B cell (primary cell): ENCODE results near the gene TNIK. TPM values are rescaled to one million over a fixed set of nuclear protein-coding genes. Genes with fewer than 3 reads are reported as not detected.

Source experiments
- ATAC-seq: fragments of 200-7000 bp; cut with Tn5 transposase; one replicate; pipeline ENCODE4 v1.10.0; 2021; ENCODE audit warnings: low read depth, mild to moderate bottlenecking, moderate number of reproducible peaks, moderate library complexity
- CTCF ChIA-PET: fragments of 350-600 bp; sonication (Branson Sonifier 250); formaldehyde crosslinking; loops from one replicate; lab custom pipeline; 2021; ENCODE audit warnings: antibody characterized with exemption, inconsistent platforms; lab: Charles Lee
- POLR2A ChIA-PET: fragments of 350-600 bp; sonication (Branson Sonifier 250); formaldehyde crosslinking; loops from one replicate; lab custom pipeline; 2021; ENCODE audit warnings: antibody characterized with exemption; lab: Charles Lee
- DNase-seq: peaks from one replicate; pipeline ENCODE4 v3.0.0; 2013
- H2AFZ ChIP-seq: 2 replicates; pipeline ENCODE4 v1.6.1; 2012; ENCODE audit warnings: mild to moderate bottlenecking, low read depth, low read length; ENCODE audit not compliant: insufficient read depth, poor library complexity, severe bottlenecking
- H3K27ac ChIP-seq, 2 donors: 1 replicate in 1 of 2; 2 replicates in 1 of 2; pipeline ENCODE4 v1.5.1; 2012 to 2013; ENCODE audit warnings: low read length in 2 of 2, mild to moderate bottlenecking in 2 of 2, moderate library complexity in 1 of 2
- H3K27me3 ChIP-seq, 4 experiments: fragments of 200-600 bp in 1 of 4; sonication (generic) in 1 of 4; replicated peaks in 1 of 4; 1 replicate in 2 of 4; 2 replicates in 2 of 4; pipeline versions ENCODE4 v1.6.1 to v1.7.0; 2013 to 2016; ENCODE audit warnings: low read length in 3 of 4, mild to moderate bottlenecking in 2 of 4, mixed read lengths in 1 of 4, moderate library complexity in 1 of 4; ENCODE audit not compliant: insufficient read depth in 4 of 4, control insufficient read depth in 3 of 4; ENCODE audit errors: control extremely low read depth in 1 of 4
- H3K36me3 ChIP-seq, 2 experiments: replicated peaks in 1 of 2; 1 replicate in 1 of 2; 2 replicates in 1 of 2; pipeline versions ENCODE4 v1.6.1 to v1.7.1; 2013; ENCODE audit warnings: low read length in 1 of 2; ENCODE audit not compliant: insufficient read depth in 2 of 2, control insufficient read depth in 1 of 2; ENCODE audit errors: control extremely low read depth in 1 of 2, extremely low read depth in 1 of 2
- H3K4me1 ChIP-seq, 2 donors: fragments of 200-600 bp in 1 of 2; sonication (generic) in 1 of 2; 1 replicate in 1 of 2; 2 replicates in 1 of 2; pipeline versions ENCODE4 v1.5.1 to v1.6.1; 2013 to 2017; ENCODE audit warnings: low read length in 2 of 2; ENCODE audit not compliant: control insufficient read depth in 2 of 2, insufficient read depth in 2 of 2
- H3K4me2 ChIP-seq: replicated peaks from 2 replicates; pipeline ENCODE3; 2012; ENCODE audit warnings: mild to moderate bottlenecking, low read depth, low read length; ENCODE audit not compliant: poor library complexity, severe bottlenecking
- H3K4me3 ChIP-seq, 5 experiments: fragments of 200-600 bp in 1 of 5; sonication (generic) in 1 of 5; 1 replicate in 3 of 5; 2 replicates in 2 of 5; pipeline versions ENCODE4 v1.5.1 to v1.7.0; 2011 to 2016; ENCODE audit warnings: low read length in 4 of 5, mild to moderate bottlenecking in 4 of 5, low read depth in 2 of 5, control low read depth in 1 of 5, moderate library complexity in 1 of 5; ENCODE audit not compliant: insufficient read depth in 1 of 5; ENCODE audit errors: control extremely low read depth in 1 of 5, extremely low read depth in 1 of 5
- H3K79me2 ChIP-seq: fragments of 200-600 bp; sonication (generic); one replicate; pipeline ENCODE4 v1.6.0; 2016; ENCODE audit warnings: low read length; ENCODE audit not compliant: control insufficient read depth, insufficient read depth
- H3K9ac ChIP-seq: fragments of 200-600 bp; sonication (generic); 2 replicates; pipeline ENCODE4 v1.6.1; 2017; ENCODE audit warnings: mild to moderate bottlenecking, low read length, moderate library complexity
- H3K9me3 ChIP-seq, 3 donors: one replicate each; pipeline versions ENCODE4 v1.6.1 to v1.7.1; 2013; ENCODE audit warnings: low read length in 2 of 3; ENCODE audit not compliant: control insufficient read depth in 2 of 3, insufficient read depth in 1 of 3; ENCODE audit errors: control extremely low read depth in 1 of 3
- H4K20me1 ChIP-seq: 2 replicates; pipeline ENCODE4 v1.6.0; 2012; ENCODE audit warnings: mild to moderate bottlenecking, low read length; ENCODE audit not compliant: insufficient read depth, control insufficient read depth, poor library complexity, severe bottlenecking
- H3K27ac Mint-ChIP-seq: one replicate; pipeline ENCODE4 v1.8.0; 2021; ENCODE audit warnings: mixed read lengths
- H3K27me3 Mint-ChIP-seq: one replicate; pipeline ENCODE4 v1.8.0; 2021; ENCODE audit warnings: mixed read lengths
- H3K4me1 Mint-ChIP-seq: one replicate; pipeline ENCODE4 v1.8.0; 2021; ENCODE audit warnings: mixed read lengths
- H3K4me3 Mint-ChIP-seq: one replicate; pipeline ENCODE4 v1.8.0; 2021; ENCODE audit warnings: mixed read lengths
- H3K9me3 Mint-ChIP-seq: one replicate; pipeline ENCODE4 v1.8.0; 2022; ENCODE audit warnings: mixed read lengths; ENCODE audit not compliant: insufficient read depth
- EZH2 ChIP-seq: IDR thresholded peaks from 2 replicates; pipeline ENCODE4 v1.6.1; 2012; ENCODE audit warnings: borderline replicate concordance, low read depth, mild to moderate bottlenecking, moderate library complexity, low read length; ENCODE audit not compliant: insufficient read depth, poor library complexity, severe bottlenecking
- WGBS: methylation state at CpG from one replicate; pipeline ENCODE4 v1.1.5; 2013; ENCODE audit warnings: missing lambda C conversion rate; ENCODE audit not compliant: insufficient coverage; 5-methylcytosine and 5-hydroxymethylcytosine counted together
- intact Hi-C: fragments of 100-400 bp; cut with micrococcal nuclease; formaldehyde crosslinking; loops from one replicate; pipeline ENCODE4 v1.10.0; 2022
- polyA plus RNA-seq: library from polyadenylated mRNA; depleted of rRNA; stranded (reverse); fragments of >200 nt; gene quantifications from 2 replicates; pipeline ENCODE4 v1.2.3, GENCODE V29; 2012
- total RNA-seq, 2 donors: library from RNA; stranded (reverse); fragments of 120-200 nt in 1 of 2; gene quantifications; 1 replicate in 1 of 2; 2 replicates in 1 of 2; pipeline versions ENCODE4 v1.2.3 to v1.2.4, GENCODE V29; 2013 to 2022

Gene TNIK
- total and polyA plus RNA-seq, 2 donors (not counting 1 experiment from before 2014, with no cell fraction given) = 0.66 to 7.7 TPM

DNA sequence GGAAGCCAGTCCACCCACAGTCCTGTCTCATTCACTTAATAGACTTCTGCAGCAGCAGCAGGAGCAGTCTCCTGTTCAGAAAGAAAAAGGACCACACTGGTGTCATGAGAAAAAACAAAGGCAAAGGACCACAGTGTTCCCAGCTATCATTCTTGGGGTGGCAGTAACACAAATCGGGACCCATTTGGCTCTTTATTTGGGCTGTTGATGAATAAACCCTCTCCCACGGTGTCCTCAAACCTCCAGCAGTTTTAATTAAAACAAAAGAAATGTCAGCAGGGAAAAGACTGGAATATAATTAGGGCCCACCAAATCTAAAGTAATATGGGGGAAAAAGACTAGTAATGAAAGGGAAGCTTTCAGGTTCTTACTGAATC, 223.2 kb downstream of the TNIK start:
- H3K4me1 ChIP-seq = no peaks in the 10 kb centered on the region
- CTCF ChIA-PET = no interaction called here

DNA sequence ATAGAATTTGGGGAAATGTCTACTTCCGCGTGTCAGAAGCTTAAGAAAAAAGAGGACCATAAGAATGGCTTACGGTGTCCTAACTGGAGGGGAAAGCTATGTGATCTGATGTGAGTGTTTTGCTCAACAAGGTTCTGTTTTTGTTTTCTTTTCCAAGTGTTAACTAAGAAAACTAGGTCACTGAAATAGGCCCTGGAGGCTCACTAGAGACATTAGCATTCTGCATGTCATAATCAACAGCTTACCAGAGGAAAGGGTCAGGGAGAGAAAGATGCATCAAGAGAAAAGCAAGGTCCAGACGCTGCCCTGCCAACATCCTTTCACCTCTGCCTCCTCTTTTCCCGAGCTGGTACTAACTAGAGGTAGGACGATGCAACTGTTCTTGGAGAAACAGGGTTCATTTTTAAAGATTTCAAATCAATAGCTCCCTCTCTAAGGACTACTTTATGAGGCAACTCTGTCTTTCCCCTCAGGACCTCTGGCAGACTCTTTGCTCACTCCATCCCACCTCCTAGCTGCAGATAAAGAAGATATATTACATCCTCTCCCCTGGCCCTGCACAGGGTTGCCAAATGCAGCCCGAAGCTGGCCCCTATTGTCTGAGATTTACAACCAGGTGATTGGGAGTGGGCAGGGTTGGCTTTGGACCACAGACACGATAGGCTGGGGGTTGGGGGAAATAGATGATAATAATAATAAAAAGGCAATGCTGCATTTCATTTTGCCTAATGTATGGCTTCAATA, 223.8 kb downstream of the TNIK start:
- H3K4me2 ChIP-seq = no peak overlapping the region
- ChIA-PET POLR2A (no interaction called here), CTCF (no interaction called here)
- Mint-ChIP-seq H3K4me1 (no peaks in the 10 kb centered on the region), H3K27ac (no peak overlapping the region), H3K27me3 (no peaks in the 10 kb centered on the region), H3K4me3 (no peak overlapping the region), H3K9me3 (no peaks in the 10 kb centered on the region)
- H3K27ac ChIP-seq = no peak overlapping the region
- ATAC-seq = no peak
- no peak overlapping the region for H3K9ac ChIP-seq
- no peak for TF ChIP-seq EZH2
- no peaks in the 10 kb centered on the region for H4K20me1 ChIP-seq
- DNase-seq = no peak
- intact Hi-C loops = no loop called here
- WGBS = 92% methylated on average over 4 of the region's 8 CpGs
- no peak overlapping the region for H2AFZ ChIP-seq
- no peaks in the 10 kb centered on the region for H3K27me3 ChIP-seq
- no peak overlapping the region for H3K4me3 ChIP-seq
- no peaks in the 10 kb centered on the region for H3K79me2 ChIP-seq
- H3K36me3 ChIP-seq = no peaks in the 10 kb centered on the region
- H3K9me3 ChIP-seq = peaks cover 0 to 3% (median 0%) of the 10 kb centered on the region in 3 donors
- no peaks in the 10 kb centered on the region for H3K4me1 ChIP-seq

More for the DNA sequence above, 223.2 kb downstream of the TNIK start:
- POLR2A ChIA-PET = no interaction called here
- Histone ChIP-seq H3K9ac (no peak overlapping the region), H3K4me3 (no peak overlapping the region), H3K27me3 (no peaks in the 10 kb centered on the region), H3K79me2 (no peaks in the 10 kb centered on the region), H4K20me1 (no peaks in the 10 kb centered on the region), H3K27ac (no peak overlapping the region), H2AFZ (no peak overlapping the region), H3K9me3 (peaks cover 0 to 3% (median 0%) of the 10 kb centered on the region in 3 donors), H3K4me2 (no peak overlapping the region), H3K36me3 (no peaks in the 10 kb centered on the region)
- no peak for TF ChIP-seq EZH2
- intact Hi-C loops = no loop called here
- Mint-ChIP-seq H3K27me3 (no peaks in the 10 kb centered on the region), H3K9me3 (no peaks in the 10 kb centered on the region), H3K4me3 (no peak overlapping the region), H3K27ac (no peak overlapping the region), H3K4me1 (no peaks in the 10 kb centered on the region)
- DNase-seq (no peak), ATAC-seq (no peak)
- no CpG with 5 or more reads among the region's 2 CpGs for WGBS
